Neuronal stem cell (in vitro differentiated cells): ENCODE measurements around the gene SCAF4.
"Not testable (repeated sequence)": the region's sequence is repeated elsewhere in the genome, so short reads cannot be mapped to it uniquely, and the experiment has no call there.

Experiments used
- DNase-seq: peaks from one replicate; pipeline ENCODE4 v3.0.0-alpha.2; 2013; ENCODE audit warnings: low spot score
- H2AFZ ChIP-seq: one replicate; pipeline ENCODE4 v1.6.1; 2013; ENCODE audit warnings: mild to moderate bottlenecking, low read length, inconsistent platforms
- H2AK5ac ChIP-seq: 2 replicates; pipeline ENCODE4 v1.6.1; 2013; ENCODE audit warnings: low read depth, mild to moderate bottlenecking, inconsistent platforms, low read length, moderate library complexity, mixed read lengths
- H2BK120ac ChIP-seq: 2 replicates; pipeline ENCODE4 v1.6.1; 2013; ENCODE audit warnings: low read depth, mild to moderate bottlenecking, inconsistent platforms, low read length, moderate library complexity, mixed read lengths
- H2BK12ac ChIP-seq: one replicate; pipeline ENCODE4 v1.6.1; 2013; ENCODE audit warnings: low read length, inconsistent platforms
- H2BK15ac ChIP-seq: 2 replicates; pipeline ENCODE4 v1.6.1; 2013; ENCODE audit warnings: mild to moderate bottlenecking, low read length, inconsistent platforms, mixed read lengths
- H2BK5ac ChIP-seq: one replicate; pipeline ENCODE4 v1.6.1; 2013; ENCODE audit warnings: inconsistent platforms, mild to moderate bottlenecking, low read length, moderate library complexity
- H3K14ac ChIP-seq: one replicate; pipeline ENCODE4 v1.6.1; 2013; ENCODE audit warnings: low read length, inconsistent platforms
- H3K18ac ChIP-seq: 2 replicates; pipeline ENCODE4 v1.6.1; 2013; ENCODE audit warnings: low read length, inconsistent platforms
- H3K23ac ChIP-seq: 2 replicates; pipeline ENCODE4 v1.6.1; 2013; ENCODE audit warnings: low read depth, mild to moderate bottlenecking, mixed read lengths, low read length, inconsistent platforms; ENCODE audit not compliant: poor library complexity
- H3K27ac ChIP-seq: replicated peaks from 3 replicates; pipeline ENCODE4 v1.5.1; 2013; ENCODE audit warnings: low read length, inconsistent platforms
- H3K27me3 ChIP-seq, 3 experiments: 2 replicates each; pipeline ENCODE4 v1.6.1; 2013; ENCODE audit warnings: low read length in 3 of 3, mild to moderate bottlenecking in 2 of 3, inconsistent platforms in 1 of 3, low read depth in 1 of 3, mixed read lengths in 1 of 3, moderate library complexity in 1 of 3; ENCODE audit not compliant: control insufficient read depth in 3 of 3, insufficient read depth in 3 of 3
- H3K36me3 ChIP-seq, 2 donors: replicated peaks in 1 of 2; 2 replicates each; pipeline ENCODE4 v1.6.1; 2013; ENCODE audit warnings: low read length in 2 of 2; ENCODE audit not compliant: control insufficient read depth in 2 of 2, insufficient read depth in 2 of 2
- H3K4ac ChIP-seq: 2 replicates; pipeline ENCODE4 v1.6.1; 2013; ENCODE audit warnings: inconsistent platforms, mild to moderate bottlenecking, low read length, moderate library complexity
- H3K4me1 ChIP-seq, 2 donors: 1 replicate in 1 of 2; 2 replicates in 1 of 2; pipeline ENCODE4 v1.6.1; 2013; ENCODE audit warnings: low read length in 2 of 2, low read depth in 1 of 2; ENCODE audit not compliant: control insufficient read depth in 2 of 2, insufficient read depth in 1 of 2
- H3K4me2 ChIP-seq: one replicate; pipeline ENCODE4 v1.6.1; 2013; ENCODE audit warnings: mild to moderate bottlenecking, low read length, inconsistent platforms; ENCODE audit not compliant: insufficient read depth, poor library complexity, severe bottlenecking
- H3K4me3 ChIP-seq, 2 donors: 2 replicates each; pipeline ENCODE4 v1.5.1; 2013; ENCODE audit warnings: low read length in 2 of 2, mild to moderate bottlenecking in 2 of 2, inconsistent platforms in 1 of 2, moderate library complexity in 1 of 2
- H3K79me1 ChIP-seq: one replicate; pipeline ENCODE4 v1.6.1; 2013; ENCODE audit warnings: low read depth, mild to moderate bottlenecking, inconsistent platforms, low read length, moderate library complexity
- H3K9ac ChIP-seq: one replicate; pipeline ENCODE4 v1.6.1; 2013; ENCODE audit warnings: mild to moderate bottlenecking, low read depth, low read length, inconsistent platforms; ENCODE audit not compliant: poor library complexity
- H3K9me3 ChIP-seq, 2 donors: replicated peaks in 1 of 2; 2 replicates each; pipeline versions ENCODE3 to v1.6.1; 2013; ENCODE audit warnings: low read length in 2 of 2, mild to moderate bottlenecking in 2 of 2, inconsistent platforms in 1 of 2, low read depth in 1 of 2, mixed read lengths in 1 of 2, moderate library complexity in 1 of 2; ENCODE audit not compliant: control insufficient read depth in 2 of 2, insufficient read depth in 1 of 2
- H4K8ac ChIP-seq: one replicate; pipeline ENCODE4 v1.6.1; 2013; ENCODE audit warnings: low read depth, mild to moderate bottlenecking, inconsistent platforms, low read length, moderate library complexity
- H4K91ac ChIP-seq: one replicate; pipeline ENCODE4 v1.6.1; 2013; ENCODE audit warnings: low read length, low read depth, mild to moderate bottlenecking, inconsistent platforms; ENCODE audit not compliant: poor library complexity
- WGBS, 2 donors: extraction: QIAGEN DNeasy Blood & Tissue Kit; methylation state at CpG; one replicate each; pipeline ENCODE4 v1.1.7; 2013; ENCODE audit warnings: missing lambda C conversion rate in 2 of 2, mixed read lengths in 1 of 2; ENCODE audit not compliant: insufficient read length in 2 of 2, insufficient replicate concordance in 1 of 2; ENCODE audit errors: extremely low coverage in 2 of 2; 5-methylcytosine and 5-hydroxymethylcytosine counted together

SCAF4 gene

DNA sequence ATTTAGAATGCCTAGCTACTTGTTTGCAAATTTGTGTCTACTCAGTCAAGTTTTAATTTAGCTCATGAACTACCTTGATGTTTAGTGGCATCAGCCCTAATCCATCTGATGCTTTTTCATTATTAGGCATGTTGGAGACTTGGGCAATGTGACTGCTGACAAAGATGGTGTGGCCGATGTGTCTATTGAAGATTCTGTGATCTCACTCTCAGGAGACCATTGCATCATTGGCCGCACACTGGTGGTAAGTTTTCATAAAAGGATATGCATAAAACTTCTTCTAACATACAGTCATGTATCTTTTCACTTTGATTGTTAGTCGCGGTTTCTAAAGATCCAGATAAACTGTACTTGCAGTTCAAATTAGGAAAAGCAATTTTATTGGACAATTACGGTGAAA lies 64.8 kb downstream of the SCAF4 start:
- no peak overlapping the region for H2BK120ac ChIP-seq
- H3K27ac ChIP-seq: no peak overlapping the region
- no peak overlapping the region for H3K4me2 ChIP-seq
- H3K14ac ChIP-seq: no peak overlapping the region
- no peak overlapping the region for H2BK15ac ChIP-seq
- H3K18ac ChIP-seq: no peak overlapping the region
- H2BK5ac ChIP-seq: no peak overlapping the region
- H3K4me1 ChIP-seq: peaks cover 0 to 5% of the 10 kb centered on the region in 2 donors
- no peak overlapping the region for H4K91ac ChIP-seq
- no peak overlapping the region for H3K4me3 ChIP-seq
- no CpG with 5 or more reads among the region's 5 CpGs for WGBS, 2 donors
- DNase-seq: no peak
- no peaks in the 10 kb centered on the region for H3K27me3 ChIP-seq
- H3K79me1 ChIP-seq: peaks cover 3% of the 10 kb centered on the region
- no peak overlapping the region for H3K23ac ChIP-seq
- no peak overlapping the region for H3K9ac ChIP-seq
- no peak overlapping the region for H3K4ac ChIP-seq
- peaks cover 0 to 3% of the 10 kb centered on the region in 2 donors for H3K9me3 ChIP-seq
- H2BK12ac ChIP-seq: no peak overlapping the region
- H2AFZ ChIP-seq: no peak overlapping the region
- no peak overlapping the region for H4K8ac ChIP-seq
- H2AK5ac ChIP-seq: no peak overlapping the region
- peaks cover 14 to 92% of the 10 kb centered on the region in 2 donors for H3K36me3 ChIP-seq

DNA sequence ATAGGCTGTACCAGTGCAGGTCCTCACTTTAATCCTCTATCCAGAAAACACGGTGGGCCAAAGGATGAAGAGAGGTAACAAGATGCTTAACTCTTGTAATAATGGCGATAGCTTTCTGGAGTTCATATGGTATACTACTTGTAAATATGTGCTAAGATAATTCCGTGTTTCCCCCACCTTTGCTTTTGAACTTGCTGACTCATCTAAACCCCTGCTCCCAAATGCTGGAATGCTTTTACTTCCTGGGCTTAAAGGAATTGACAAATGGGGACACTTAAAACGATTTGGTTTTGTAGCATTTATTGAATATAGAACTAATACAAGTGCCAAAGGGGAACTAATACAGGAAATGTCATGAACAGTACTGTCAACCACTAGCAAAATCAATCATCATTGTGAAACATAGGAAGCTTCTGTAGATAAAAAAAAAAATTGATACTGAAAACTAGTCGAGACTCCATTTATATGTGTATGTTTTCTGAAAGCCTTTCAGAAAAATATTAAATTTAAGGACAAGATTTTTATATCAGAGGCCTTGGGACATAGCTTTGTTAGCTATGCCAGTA lies 65.4 kb downstream of the SCAF4 start:
- WGBS, 2 donors: no CpG with 5 or more reads among the region's 5 CpGs
- H3K9me3 ChIP-seq: peaks cover 0 to 7% of the 10 kb centered on the region in 2 donors
- no peak overlapping the region for H2BK12ac ChIP-seq
- no peak overlapping the region for H3K27ac ChIP-seq
- H3K4me2 ChIP-seq: no peak overlapping the region
- H2AK5ac ChIP-seq: no peak overlapping the region
- no peak overlapping the region for H4K8ac ChIP-seq
- H3K4me1 ChIP-seq: peaks cover 0 to 4% of the 10 kb centered on the region in 2 donors
- H3K9ac ChIP-seq: no peak overlapping the region
- H3K23ac ChIP-seq: no peak overlapping the region
- peaks cover 11 to 92% of the 10 kb centered on the region in 2 donors for H3K36me3 ChIP-seq
- H3K4me3 ChIP-seq: no peak overlapping the region
- H2BK120ac ChIP-seq: no peak overlapping the region
- H3K18ac ChIP-seq: no peak overlapping the region
- no peak overlapping the region for H4K91ac ChIP-seq
- H3K27me3 ChIP-seq: no peaks in the 10 kb centered on the region
- H2BK5ac ChIP-seq: no peak overlapping the region
- H2AFZ ChIP-seq: no peak overlapping the region
- DNase-seq: no peak
- no peak overlapping the region for H2BK15ac ChIP-seq
- no peak overlapping the region for H3K4ac ChIP-seq
- peaks cover 3% of the 10 kb centered on the region for H3K79me1 ChIP-seq
- H3K14ac ChIP-seq: no peak overlapping the region

DNA sequence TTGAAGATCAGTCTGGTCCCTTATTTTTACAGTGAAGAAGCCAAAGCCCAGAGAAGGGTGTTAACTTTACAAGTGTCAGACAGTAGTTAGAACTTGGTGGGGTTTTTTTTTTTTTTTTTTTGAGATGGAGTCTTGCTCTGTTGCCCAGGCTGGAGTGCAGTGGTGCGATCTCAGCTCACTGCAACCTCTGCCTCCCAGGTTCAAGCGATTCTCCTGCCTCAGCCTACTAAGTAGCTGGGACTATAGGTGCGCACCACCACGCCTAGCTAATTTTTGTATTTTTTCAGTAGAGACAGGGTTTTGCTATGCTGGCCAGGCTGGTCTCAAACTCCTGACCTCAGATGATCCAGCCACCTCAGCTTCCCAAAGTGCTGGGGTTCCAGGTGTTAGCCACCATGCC lies 66.0 kb downstream of the SCAF4 start:
- H3K4ac ChIP-seq, H3K27me3 ChIP-seq, H3K14ac ChIP-seq, H2BK120ac ChIP-seq, H3K23ac ChIP-seq, H4K91ac ChIP-seq, DNase-seq, H3K27ac ChIP-seq, H3K4me2 ChIP-seq, H2BK15ac ChIP-seq, H3K4me1 ChIP-seq, H2BK5ac ChIP-seq, H2AFZ ChIP-seq, H4K8ac ChIP-seq, H2AK5ac ChIP-seq, H3K9ac ChIP-seq, H3K79me1 ChIP-seq, H3K9me3 ChIP-seq, H3K18ac ChIP-seq, H3K4me3 ChIP-seq, H2BK12ac ChIP-seq: not testable (repeated sequence)
- WGBS, 2 donors: no CpG with 5 or more reads among the region's 4 CpGs
- peaks cover 8 to 87% of the 10 kb centered on the region in 2 donors for H3K36me3 ChIP-seq

DNA sequence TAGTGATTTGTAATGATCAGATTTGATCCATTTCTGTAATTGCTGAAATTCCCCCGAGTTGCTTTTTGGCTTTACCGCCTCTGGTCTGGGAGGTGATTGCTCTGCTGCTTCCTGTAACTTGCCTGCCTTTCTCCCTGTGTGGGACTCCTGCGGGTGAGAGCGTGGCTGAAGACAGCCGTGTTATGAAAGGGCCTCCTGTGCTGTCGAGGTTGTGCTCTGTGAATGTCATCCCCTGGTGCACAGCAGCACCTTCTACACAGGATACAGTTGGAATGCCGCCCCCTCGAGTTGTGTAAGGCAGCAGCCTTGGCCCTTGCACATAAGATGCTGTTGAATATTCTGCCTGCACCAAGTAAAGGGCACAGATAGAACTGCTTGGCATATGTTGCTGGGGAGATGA lies 66.5 kb downstream of the SCAF4 start:
- Histone ChIP-seq H2BK120ac (no peak overlapping the region), H3K14ac (no peak overlapping the region), H2AFZ (no peak overlapping the region), H4K8ac (no peak overlapping the region), H3K4me3 (no peak overlapping the region), H3K9me3 (peaks cover 0 to 8% of the 10 kb centered on the region in 2 donors), H2BK12ac (no peak overlapping the region), H2BK5ac (no peak overlapping the region), H3K18ac (no peak overlapping the region), H2BK15ac (no peak overlapping the region), H3K36me3 (peaks cover 8 to 82% of the 10 kb centered on the region in 2 donors), H4K91ac (no peak overlapping the region), H3K4me1 (peaks cover 0 to 3% of the 10 kb centered on the region in 2 donors), H3K23ac (peak overlapping the region; percentile 2), H2AK5ac (no peak overlapping the region), H3K9ac (no peak overlapping the region), H3K4ac (no peak overlapping the region), H3K4me2 (no peak overlapping the region), H3K27ac (no peak overlapping the region), H3K27me3 (no peaks in the 10 kb centered on the region), H3K79me1 (peaks cover 3% of the 10 kb centered on the region)
- WGBS, 2 donors: no CpG with 5 or more reads among the region's 8 CpGs
- DNase-seq: no peak
